SK-MEL-5 (cell line): Measurements from ENCODE around the gene LPA. TPM values are rescaled to one million over a fixed set of nuclear protein-coding genes. Genes with fewer than 3 reads are reported as not detected.
"Not testable (repeated sequence)": the region's sequence is repeated elsewhere in the genome, so short reads cannot be mapped to it uniquely, and the experiment has no call there.

Source experiments
- DNase-seq: peaks from one replicate; pipeline ENCODE4 v3.0.0-alpha.2; 2016; ENCODE audit warnings: low read depth, low spot score
- in situ Hi-C: cut with HindIII; loops from 2 replicates; pipeline ENCODE4 v1.10.0; 2016; ENCODE audit warnings: low sequenced_read_pairs, high pct_unique_total_duplicates, low pct_unique_long_range_greater_than_20kb
- total RNA-seq: library from RNA; depleted of rRNA; stranded (reverse); fragments of >200 nt; shearing (Covaris generic); gene quantifications from 2 replicates; pipeline ENCODE4 v1.2.3, GENCODE V29; 2014

LPA gene
- total RNA-seq, 1 experiment from 2014 or later: not detected

DNA sequence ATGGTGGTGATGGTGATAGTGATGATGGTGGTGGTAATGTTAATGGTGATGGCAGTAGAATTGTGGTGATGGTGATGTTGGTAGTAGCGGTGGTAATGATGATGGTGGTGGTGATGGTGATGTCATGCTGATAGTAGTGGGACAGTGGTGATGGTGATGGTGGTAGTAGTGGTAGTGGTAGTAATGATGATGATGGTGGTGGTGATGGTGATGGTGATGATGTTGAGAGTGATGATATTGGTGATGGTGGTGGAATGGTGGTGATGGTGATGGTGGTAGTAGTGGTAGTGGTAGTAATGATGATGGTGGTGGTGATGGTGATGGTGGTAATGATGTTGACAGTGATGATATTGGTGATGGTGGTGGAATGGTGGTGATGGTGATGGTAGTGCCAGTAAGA is 128.8 kb downstream of the LPA start:
- DNase-seq: no peak
- in situ Hi-C loops: no loop called here

DNA sequence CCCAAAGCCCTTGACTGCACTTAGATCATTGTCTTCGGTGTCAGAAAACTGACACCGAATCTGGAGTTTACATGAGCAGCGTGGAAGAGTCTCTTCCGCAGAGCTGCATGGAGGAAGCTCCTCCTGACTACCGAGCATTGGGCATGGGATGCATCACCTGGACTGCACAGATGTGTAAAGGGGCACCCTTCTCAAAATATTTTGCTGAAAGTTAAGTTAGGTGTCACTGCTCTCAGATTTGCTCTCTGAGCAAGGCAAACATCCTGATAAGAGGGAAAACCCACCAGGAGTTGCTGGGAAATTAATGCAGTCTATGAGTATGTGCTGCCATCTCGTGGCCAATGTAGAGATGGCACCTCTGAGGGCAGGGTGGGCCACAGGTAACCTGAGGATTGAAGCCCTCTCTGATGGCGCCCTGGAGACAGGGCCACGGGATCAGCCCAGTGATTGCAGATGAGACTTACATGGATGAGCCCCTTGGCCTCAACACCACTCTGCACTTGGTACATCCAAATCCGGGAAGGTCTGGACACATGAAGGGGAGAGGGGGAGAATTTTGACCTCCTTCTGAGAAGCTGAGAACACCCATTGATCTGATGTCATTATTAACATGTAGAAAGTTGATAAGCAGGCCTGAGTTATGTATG is 129.9 kb downstream of the LPA start:
- DNase-seq: peak; percentile 66
- in situ Hi-C loops: no loop called here

DNA sequence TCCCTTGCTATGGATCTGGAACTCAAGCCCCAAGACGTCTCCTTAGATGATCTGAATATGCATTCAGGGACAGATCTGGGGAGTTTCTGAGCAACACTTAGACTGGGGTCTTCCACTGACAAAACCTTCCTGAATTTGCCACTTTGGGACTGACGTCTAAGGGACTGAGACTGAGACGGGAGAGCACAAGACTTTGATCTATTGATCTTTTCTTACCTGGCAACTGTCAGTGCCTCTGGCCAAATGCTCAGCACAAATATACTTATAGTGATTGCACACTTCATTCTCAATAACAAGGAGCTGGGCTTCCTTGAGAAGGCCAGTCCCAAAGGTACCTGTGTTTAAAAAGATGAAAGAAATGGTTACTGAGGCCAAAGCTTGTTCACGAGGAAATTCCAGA is 131.8 kb downstream of the LPA start:
- DNase-seq: no peak
- in situ Hi-C loops: no loop called here

DNA sequence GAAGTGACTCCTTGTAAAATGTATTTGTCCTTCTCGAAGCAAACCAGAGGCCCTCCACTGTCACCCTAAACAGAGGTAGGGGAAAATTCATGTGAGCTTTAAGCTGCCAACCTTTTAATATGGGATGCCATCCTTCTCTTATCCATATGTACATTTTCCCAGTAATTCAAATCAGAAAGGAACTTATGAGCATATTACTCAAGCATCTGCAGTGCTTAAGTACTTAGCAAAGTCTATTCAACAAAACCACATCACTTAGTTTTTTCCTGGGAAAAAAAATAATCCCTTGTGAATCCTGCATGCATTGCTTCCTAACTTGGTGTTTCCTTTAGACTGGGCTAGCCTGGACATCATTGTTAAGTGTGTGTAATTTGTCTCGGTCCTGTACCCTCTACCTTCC is 132.2 kb downstream of the LPA start:
- no peak for DNase-seq
- in situ Hi-C loops: no loop called here

DNA sequence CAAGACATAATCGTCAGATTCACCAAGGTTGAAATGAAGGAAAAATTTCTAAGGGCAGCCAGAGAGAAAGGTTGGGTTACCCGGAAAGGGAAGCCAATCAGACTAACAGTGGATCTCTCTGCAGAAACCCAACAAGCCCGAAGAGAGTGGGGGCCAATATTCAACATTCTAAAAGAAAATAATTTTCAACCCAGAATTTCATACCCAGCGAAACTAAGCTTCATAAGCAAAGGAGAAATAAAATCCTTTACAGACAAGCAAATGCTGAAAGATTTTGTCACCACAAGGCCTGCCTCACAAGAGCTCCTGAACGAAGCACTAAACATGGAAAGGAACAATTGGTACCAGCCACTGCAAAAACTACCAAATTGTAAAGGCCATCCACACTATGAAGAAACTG is 134.6 kb downstream of the LPA start:
- DNase-seq, in situ Hi-C loops: not testable (repeated sequence)

DNA sequence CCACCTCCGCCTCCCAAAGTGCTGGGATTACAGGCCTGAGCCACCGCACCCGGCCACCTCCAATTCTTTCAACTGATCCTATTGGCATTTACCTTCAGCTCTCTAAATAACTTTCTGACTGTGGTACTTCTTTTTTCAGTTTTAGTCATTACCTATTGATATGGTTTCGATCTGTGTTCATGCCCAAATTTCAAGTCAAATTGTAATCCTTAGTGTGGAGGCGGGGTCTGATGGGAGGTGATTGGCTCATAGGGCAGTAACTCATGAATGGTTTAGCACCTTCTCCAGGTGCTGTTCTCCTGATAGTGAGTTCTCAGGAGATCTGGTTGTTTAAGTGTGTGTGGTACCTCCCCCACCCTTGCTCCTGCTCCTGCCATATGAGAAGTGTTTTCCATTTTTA is 140.9 kb downstream of the LPA start:
- in situ Hi-C loops: no loop called here
- no peak for DNase-seq

DNA sequence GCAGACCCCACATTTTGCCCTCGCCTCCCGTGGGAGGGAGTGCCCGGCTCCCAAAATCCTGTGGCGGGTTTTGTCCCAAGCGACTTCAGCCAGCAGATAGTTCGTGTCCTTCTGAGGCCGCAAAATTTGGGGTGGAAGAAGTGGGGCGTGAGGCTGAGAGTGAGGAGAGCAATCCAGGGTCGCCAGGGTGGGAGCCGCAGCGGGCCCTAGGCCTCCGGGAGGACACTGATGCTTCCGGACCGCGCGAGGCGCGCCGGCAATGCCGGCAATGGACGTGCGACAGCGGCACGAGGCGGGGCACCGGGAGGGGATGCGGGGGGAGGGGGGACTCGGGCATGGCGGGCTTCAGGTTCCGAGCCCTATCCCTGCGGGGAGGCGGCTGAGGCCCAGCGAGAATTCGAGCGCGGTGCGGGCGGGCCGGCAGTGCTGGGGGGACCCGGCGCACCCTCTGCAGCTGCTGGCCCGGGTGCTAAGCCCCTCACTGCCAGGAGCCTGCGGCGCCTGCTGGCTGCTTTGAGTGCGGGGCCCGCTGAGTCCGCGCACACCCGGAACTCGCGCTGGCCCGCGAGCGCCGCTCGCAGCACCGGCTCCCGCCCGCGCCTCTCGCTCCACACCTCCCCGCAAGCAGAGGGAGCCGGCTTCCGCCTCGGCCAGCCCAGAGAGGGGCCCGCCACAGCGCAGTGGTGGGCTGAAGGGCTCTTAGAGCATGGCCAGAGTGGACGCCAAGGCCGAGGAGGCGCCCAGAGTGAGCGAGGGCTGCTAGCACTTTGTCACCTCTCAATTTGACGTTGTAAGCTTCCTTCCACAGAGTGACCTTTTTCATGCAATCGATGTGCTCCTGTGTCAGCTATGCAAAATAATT is 143.8 kb downstream of the LPA start:
- peak; percentile 66 for DNase-seq
- in situ Hi-C loops: no loop called here

DNA sequence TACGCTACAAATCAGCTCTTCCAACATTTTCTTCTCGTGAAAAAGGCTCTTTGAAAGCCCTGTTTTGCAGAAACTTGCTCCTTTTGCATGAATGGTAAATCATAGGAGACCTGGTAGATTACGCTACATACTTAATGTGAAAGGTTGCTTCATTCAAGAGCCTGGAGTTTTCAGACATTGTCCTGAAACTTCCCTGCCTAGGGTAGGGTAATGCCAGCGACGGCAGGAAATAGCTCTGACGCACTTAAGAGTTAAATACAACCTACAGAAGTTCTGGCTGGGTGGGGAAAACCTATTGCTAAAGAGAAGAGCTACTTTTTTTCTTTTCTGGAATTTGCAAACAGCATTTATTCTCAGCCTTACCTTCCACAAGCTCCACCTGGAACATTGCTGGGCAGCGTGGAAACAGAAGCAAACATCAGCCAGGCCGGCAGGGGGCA is 144.5 kb downstream of the LPA start:
- peak; percentile 2 for DNase-seq
- in situ Hi-C loops: no loop called here

DNA sequence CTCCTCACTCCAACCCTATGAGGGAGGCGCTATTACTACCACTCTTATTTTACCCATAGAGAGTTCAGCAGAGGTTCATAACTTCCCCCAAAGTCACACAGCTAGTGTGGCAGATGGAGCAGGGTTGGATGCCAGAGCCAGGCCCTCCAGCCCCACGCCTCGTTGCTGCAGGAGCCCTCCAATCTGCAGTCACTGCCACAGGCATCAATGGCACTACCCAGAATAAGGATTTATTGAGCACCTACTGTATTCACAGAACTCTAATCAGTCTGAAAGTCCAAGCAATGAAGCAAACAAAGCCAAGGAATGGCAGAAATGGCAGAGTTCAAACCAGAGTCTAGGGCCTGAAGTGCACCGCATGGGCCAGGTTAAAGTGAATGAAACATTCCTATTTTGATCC is 144.9 kb downstream of the LPA start:
- in situ Hi-C loops: no loop called here
- no peak for DNase-seq

DNA sequence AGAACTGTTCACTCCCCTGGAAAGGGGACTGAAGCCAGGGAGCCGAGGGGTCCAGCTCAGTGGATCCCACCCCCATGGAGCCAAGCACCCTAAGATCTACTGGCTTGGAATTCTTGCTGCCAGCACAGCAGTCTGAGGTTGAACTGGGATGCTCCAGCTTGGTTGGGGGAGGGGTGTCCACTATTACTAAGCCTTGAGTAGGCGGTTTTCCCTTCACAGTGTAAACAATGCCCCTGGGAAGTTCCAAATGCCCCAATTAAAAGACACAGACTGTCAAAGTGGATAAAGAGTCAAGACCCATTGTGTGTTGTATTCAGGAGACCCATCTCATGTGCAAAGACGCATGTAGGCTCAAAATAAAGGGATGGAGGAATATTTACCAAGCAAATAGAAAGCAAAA is 150.2 kb downstream of the LPA start:
- no peak for DNase-seq

DNA sequence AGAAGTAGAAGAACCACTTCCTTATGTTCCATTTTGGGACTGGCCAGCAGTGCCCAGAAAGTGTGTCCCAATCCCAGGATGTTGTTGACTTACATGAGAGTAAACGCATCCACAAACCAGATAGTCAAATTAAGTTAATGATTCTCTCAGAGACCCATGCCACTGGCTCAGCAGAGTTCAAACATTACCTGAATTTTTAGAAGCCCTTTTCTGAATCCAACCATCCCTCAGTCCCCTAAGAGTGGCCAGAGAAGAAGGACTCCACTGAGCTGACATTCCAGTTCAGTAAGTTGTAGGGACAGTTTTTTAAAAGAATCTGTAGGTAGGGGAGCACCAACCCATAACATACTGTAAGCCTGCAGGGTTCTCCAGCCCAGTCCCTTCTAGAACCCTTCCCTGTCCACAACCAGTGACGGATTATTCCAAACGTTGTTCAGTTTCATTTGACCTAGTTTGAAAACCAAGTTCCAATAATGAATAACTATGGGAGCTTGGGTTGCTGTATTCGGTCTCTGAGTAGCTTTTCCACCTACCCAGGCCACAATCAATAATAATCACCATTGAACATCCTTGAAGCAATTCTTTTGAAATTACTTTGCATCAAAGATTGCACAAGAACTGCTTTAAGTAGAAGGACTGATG is 153.0 kb downstream of the LPA start:
- DNase-seq: no peak
- in situ Hi-C loops: no loop called here

More for the DNA sequence above, 150.2 kb downstream of the LPA start:
- in situ Hi-C loops: no loop called here

DNA sequence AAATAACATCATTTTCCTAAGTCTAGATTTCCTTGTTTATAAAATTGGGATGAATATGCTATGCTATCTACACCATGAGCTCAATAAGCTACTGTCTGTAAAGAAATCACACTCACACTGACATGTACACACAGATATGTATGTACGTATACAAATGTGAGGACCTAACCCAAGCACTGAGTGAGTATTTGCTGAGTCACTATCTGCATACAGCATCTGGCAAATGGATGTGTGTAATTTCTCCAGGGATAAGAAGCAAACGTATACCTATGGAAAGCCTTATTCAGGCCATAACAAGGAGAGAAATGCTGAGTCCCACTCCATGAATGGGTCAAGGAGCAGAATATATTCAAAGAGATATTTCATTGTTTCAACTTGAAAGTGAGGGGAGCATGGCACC is 153.9 kb downstream of the LPA start:
- in situ Hi-C loops: no loop called here
- DNase-seq: no peak

DNA sequence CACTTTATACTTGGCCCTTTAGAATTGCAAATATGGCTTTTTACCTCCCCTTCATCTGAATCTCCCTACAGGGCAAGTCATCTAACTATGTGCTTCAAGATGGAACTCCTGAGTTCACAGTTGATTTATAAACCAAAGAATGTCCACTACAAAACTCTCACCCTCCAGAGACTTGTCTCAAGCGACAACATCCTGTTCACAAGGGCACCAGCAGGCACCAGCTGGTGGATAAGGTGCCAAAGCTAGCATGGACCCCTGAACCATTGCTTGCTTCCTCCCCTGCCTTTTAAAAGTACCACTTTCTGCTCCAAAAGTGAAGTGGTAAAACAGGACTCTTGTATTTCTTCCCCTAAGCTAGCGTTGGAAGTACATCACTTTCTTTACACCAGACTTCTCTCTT is 154.5 kb downstream of the LPA start:
- no peak for DNase-seq
- in situ Hi-C loops: no loop called here

DNA sequence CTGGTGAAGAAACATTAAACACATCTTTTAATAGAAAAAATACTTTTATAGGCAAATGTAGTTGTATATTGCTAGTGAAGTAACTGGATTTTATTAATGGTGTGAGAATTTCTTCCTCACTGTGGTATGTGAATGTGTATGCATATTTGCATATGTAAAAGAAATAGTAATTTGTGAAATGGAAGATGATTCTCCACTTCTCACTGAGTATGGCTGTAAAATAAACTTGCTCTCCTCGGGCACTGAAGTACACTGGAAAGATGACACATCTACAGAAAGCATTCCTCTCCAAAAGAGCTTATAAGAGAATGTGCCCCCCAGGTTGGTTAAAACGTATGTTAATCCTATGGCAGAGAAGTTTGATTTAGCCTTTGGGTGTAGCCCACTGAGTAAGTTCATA is 155.5 kb downstream of the LPA start:
- in situ Hi-C loops: no loop called here
- DNase-seq: no peak

DNA sequence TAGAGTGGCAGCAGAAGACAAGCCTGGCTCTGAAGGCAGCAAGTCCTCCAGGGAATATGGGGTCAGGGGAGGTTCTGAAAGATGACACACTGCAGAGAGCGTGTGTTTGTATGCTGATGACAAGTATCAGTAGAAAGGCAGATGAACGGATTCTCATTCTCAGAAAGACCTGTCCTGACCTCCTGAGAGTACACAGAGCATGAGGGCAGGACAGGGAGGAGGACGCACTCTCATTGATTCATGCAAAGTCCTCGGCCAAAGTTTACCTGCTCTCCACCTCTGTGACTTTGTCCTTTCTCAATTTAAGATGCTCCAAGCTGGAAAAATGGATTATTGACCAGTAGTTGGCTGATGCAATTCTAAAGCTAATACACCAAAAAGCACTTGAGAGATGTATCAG is 156.7 kb downstream of the LPA start:
- DNase-seq: no peak
- in situ Hi-C loops: no loop called here

DNA sequence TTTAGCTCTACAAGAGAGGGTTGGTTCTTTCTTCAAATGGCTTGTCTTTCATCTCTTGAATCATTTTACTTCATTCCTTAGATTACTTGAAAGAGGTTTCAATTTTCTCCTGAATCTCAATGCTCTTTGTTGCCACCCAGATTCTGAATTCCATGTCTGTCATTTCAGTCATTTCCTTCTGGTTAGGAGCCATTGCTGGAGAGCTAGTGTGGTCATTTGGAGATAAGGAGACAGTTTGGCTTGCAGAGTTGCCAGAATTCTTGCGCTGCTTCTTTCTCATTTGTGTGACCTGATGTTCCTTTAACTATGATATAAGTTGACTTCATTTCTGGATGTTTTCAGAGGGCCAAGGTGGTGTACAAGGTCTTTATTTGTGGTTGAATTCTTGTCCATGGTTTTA is 158.1 kb downstream of the LPA start:
- in situ Hi-C loops: no loop called here
- no peak for DNase-seq

DNA sequence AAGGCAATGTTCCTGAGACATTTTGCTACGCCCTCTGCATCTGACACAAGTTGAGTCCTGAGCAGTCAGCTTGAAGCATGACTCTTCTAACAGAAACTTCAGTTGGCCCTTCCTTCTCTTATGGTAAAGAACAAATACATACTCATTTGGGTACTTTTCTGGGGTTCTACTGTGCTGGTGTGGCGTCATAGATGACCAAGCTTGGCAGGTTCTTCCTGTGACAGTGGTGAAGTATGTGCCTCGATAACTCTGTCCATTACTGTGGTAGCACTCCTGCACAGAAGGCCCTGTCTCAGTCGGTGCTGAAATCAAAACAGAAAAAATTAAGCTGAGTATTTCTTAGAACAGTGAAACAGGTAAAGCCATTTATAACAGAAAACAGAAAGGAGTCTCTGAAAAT is 163.4 kb downstream of the LPA start:
- DNase-seq: no peak
- in situ Hi-C loops: no loop called here

DNA sequence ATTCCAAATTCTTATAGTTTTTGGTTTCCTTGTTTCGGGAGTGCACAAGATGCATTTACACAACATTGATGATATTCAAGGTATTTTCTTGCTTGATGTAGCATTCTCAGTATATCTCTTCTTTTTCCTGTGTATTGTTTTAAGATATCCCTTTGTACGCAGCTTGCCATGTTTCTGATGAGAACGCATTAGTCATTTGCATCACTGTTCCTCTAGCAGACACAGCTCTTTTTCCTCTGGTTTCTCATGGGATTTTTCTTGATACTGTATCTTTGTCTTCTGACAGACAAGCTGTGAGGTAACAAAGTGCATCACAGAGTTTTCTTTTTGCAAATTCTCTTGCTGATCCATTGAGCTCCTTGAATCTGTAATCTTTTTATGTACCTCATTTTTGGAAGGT is 169.5 kb downstream of the LPA start:
- in situ Hi-C loops: no loop called here
- DNase-seq: no peak

DNA sequence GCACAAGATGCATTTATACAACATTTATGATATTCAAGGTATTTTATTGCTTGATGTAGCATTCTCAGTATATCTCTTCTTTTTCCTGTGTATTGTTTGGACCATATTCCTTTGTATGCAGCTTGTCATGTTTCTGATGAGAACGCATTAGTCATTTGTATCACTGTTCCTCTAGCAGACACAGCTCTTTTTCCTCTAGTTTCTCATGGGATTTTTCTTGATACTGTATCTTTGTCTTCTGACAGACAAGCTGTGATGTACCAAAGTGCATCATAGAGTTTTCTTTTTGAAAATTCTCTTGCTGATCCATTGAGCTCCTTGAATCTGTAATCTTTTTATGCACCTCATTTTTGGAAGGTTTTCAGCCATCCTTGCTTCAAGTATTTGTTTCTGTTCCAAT is 175.0 kb downstream of the LPA start:
- in situ Hi-C loops: no loop called here
- no peak for DNase-seq
